Fibroblast of skin of right quadriceps (primary cell): ENCODE results near the gene REX1BD.
"Not testable (repeated sequence)": the region's sequence is repeated elsewhere in the genome, so short reads cannot be mapped to it uniquely, and the experiment has no call there.

ENCODE experiments used
- DNase-seq: peaks from one replicate; pipeline ENCODE4 v3.0.0-alpha.2; 2013

The REX1BD gene

GRCh38 chr19:18580311-18580710 is 8.3 kb upstream of the REX1BD start:
- no peak for DNase-seq

- no peak for DNase-seq
These were observed 2.3 kb upstream of the REX1BD start for GRCh38 chr19:18586306-18586705.

GRCh38 chr19:18587561-18587960 is 1.0 kb upstream of the REX1BD start:
- no peak for DNase-seq

- DNase-seq, result no peak
These were observed 512 bp upstream of the REX1BD start for GRCh38 chr19:18587962-18588610.

- peak; percentile 73 for DNase-seq
These were observed 1.0 kb downstream of the REX1BD start for GRCh38 chr19:18589380-18590272.

GRCh38 chr19:18590273-18591272 is 2.0 kb downstream of the REX1BD start:
- DNase-seq, result peak; percentile 85

GRCh38 chr19:18591735-18592385 is 3.3 kb downstream of the REX1BD start:
- DNase-seq, result peak; percentile 85

GRCh38 chr19:18592732-18593131 is 4.1 kb downstream of the REX1BD start:
- not testable (repeated sequence) for DNase-seq

- DNase-seq, result no peak
These were observed 4.9 kb downstream of the REX1BD start for GRCh38 chr19:18593367-18594095.

GRCh38 chr19:18594096-18594823 is 5.7 kb downstream of the REX1BD start:
- DNase-seq, result peak; percentile 65

- DNase-seq, result no peak
These were observed 6.3 kb downstream of the REX1BD start for GRCh38 chr19:18594824-18595373.

- no peak for DNase-seq
These were observed 6.9 kb downstream of the REX1BD start for GRCh38 chr19:18595475-18595874.

GRCh38 chr19:18596752-18597157 is 8.2 kb downstream of the REX1BD start:
- no peak for DNase-seq

GRCh38 chr19:18597809-18598660 is 9.4 kb downstream of the REX1BD start:
- DNase-seq, result no peak

- no peak for DNase-seq
These were observed 10.9 kb downstream of the REX1BD start for GRCh38 chr19:18599485-18599884.

- not testable (repeated sequence) for DNase-seq
These were observed 12.2 kb downstream of the REX1BD start for GRCh38 chr19:18600692-18601397.

GRCh38 chr19:18601875-18602274 is 13.3 kb downstream of the REX1BD start:
- DNase-seq, result no peak

- no peak for DNase-seq
These were observed 14.8 kb downstream of the REX1BD start for GRCh38 chr19:18603255-18603957.
